GM12878 (cell line): ENCODE results near the gene C1orf35. TPM values are rescaled to one million over a fixed set of nuclear protein-coding genes. Genes with fewer than 3 reads are reported as not detected.

Experiments used
- microRNA-seq: library from miRNA; unstranded; fragments of <30 nt; microRNA quantifications from one replicate; pipeline ENCODE4, GENCODE V29; 2018
- polyA plus RNA-seq, 11 experiments: library from polyadenylated mRNA; depleted of rRNA in 4 of 11; unstranded in 6 of 11; stranded (reverse) in 5 of 11; fragments of >200 nt; fragmentation: Nextera tagmentation in 4 of 11; fragmentation: Illumina TruSeq in 1 of 11; extraction: Ambion mirVana in 4 of 11; extraction: Trizol in 1 of 11; gene quantifications; 1 replicate in 1 of 11; 2 replicates in 10 of 11; pipeline versions ENCODE4 v1.2.1 to v1.2.3, GENCODE V29; 2011 to 2016; ENCODE audit warnings: inconsistent platforms in 2 of 11, missing spikeins in 2 of 11, low read depth in 1 of 11
- small RNA-seq: library from RNA; depleted of rRNA; stranded (forward); fragments of <200 nt; gene quantifications from one replicate; pipeline ENCODE3, GENCODE V24; 2014
- total RNA-seq, 4 experiments: library from RNA; depleted of rRNA in 3 of 4; stranded (reverse); fragments of >200 nt in 3 of 4; fragmentation: Illumina TruSeq in 1 of 4; extraction: Trizol in 1 of 4; gene quantifications; 2 replicates each; pipeline versions ENCODE4 v1.2.1 to v1.2.3, GENCODE V29; 2013 to 2021

The C1orf35 gene
- total and polyA plus RNA-seq, 10 of the 15 experiments (the other 5 are each of a cell fraction or from before 2014, with no cell fraction given), result 2.5 to 27.0 (median 10.6) TPM

Small RNA genes within 50 kb of the gene (microRNA-seq; reads per million reads assigned to microRNA genes)
- gene MIR3620, result 0.94 reads per million

Small RNA genes within 50 kb of the gene (small RNA-seq; reads per million reads assigned to genes)
- not detected for gene AL359510.1

Other genes starting within 250 kb of the C1orf35 start
Only the 7 nearest of the 8 such genes appear.
- not detected in 2 replicates for gene WNT3A, start 96.3 kb downstream of the C1orf35 start, total RNA-seq (2014; rRNA removed)
- not detected in 2 replicates for gene WNT3A, start 96.3 kb downstream of the C1orf35 start, total RNA-seq (2014; rRNA removed; fragmentation: Illumina TruSeq; extraction: Trizol)
- gene WNT3A, start 96.3 kb downstream of the C1orf35 start, total RNA-seq (2021), result not detected in 2 replicates
- gene WNT3A, start 96.3 kb downstream of the C1orf35 start, polyA plus RNA-seq (2011; rRNA removed), result 0.10 and 0.16 TPM in 2 replicates
- not detected in 2 replicates for gene WNT3A, start 96.3 kb downstream of the C1orf35 start, polyA plus RNA-seq (2014; fragmentation: Illumina TruSeq; extraction: Trizol)
- gene WNT3A, start 96.3 kb downstream of the C1orf35 start, polyA plus RNA-seq (2014; fragmentation: Nextera tagmentation; extraction: Ambion mirVana), result not detected
- gene WNT3A, start 96.3 kb downstream of the C1orf35 start, polyA plus RNA-seq (2014; rRNA removed), result not detected in 2 replicates
- not detected for gene WNT3A, start 96.3 kb downstream of the C1orf35 start, polyA plus RNA-seq (2016; fragmentation: Nextera tagmentation; extraction: Ambion mirVana)
- gene ARF1, start 20.6 kb downstream of the C1orf35 start, total RNA-seq (2014; rRNA removed), result 226 and 267 TPM in 2 replicates
- gene ARF1, start 20.6 kb downstream of the C1orf35 start, total RNA-seq (2014; rRNA removed; fragmentation: Illumina TruSeq; extraction: Trizol), result 113 and 131 TPM in 2 replicates
- gene ARF1, start 20.6 kb downstream of the C1orf35 start, total RNA-seq (2021), result 296 and 300 TPM in 2 replicates
- 178 and 316 TPM in 2 replicates for gene ARF1, start 20.6 kb downstream of the C1orf35 start, polyA plus RNA-seq (2011; rRNA removed)
- gene ARF1, start 20.6 kb downstream of the C1orf35 start, polyA plus RNA-seq (2014; fragmentation: Illumina TruSeq; extraction: Trizol), result 97.0 and 247 TPM in 2 replicates
- 10 to 100 TPM; 48.4 to 97.3 TPM for gene ARF1, start 20.6 kb downstream of the C1orf35 start, polyA plus RNA-seq (2014; fragmentation: Nextera tagmentation; extraction: Ambion mirVana)
- 352 and 369 TPM in 2 replicates for gene ARF1, start 20.6 kb downstream of the C1orf35 start, polyA plus RNA-seq (2014; rRNA removed)
- gene ARF1, start 20.6 kb downstream of the C1orf35 start, polyA plus RNA-seq (2016; fragmentation: Nextera tagmentation; extraction: Ambion mirVana), result 100 to 1,000 TPM; 481 to 508 TPM
- gene MRPL55, start 6.0 kb upstream of the C1orf35 start, total RNA-seq (2014; rRNA removed), result 81.9 and 93.4 TPM in 2 replicates
- 25.5 and 35.1 TPM in 2 replicates for gene MRPL55, start 6.0 kb upstream of the C1orf35 start, total RNA-seq (2014; rRNA removed; fragmentation: Illumina TruSeq; extraction: Trizol)
- gene MRPL55, start 6.0 kb upstream of the C1orf35 start, total RNA-seq (2021), result 47.6 and 54.9 TPM in 2 replicates
- gene MRPL55, start 6.0 kb upstream of the C1orf35 start, polyA plus RNA-seq (2011; rRNA removed), result 17.0 and 39.3 TPM in 2 replicates
- 8.8 and 42.1 TPM in 2 replicates for gene MRPL55, start 6.0 kb upstream of the C1orf35 start, polyA plus RNA-seq (2014; fragmentation: Illumina TruSeq; extraction: Trizol)
- gene MRPL55, start 6.0 kb upstream of the C1orf35 start, polyA plus RNA-seq (2014; fragmentation: Nextera tagmentation; extraction: Ambion mirVana), result 10 to 100 TPM; 15.1 to 56.7 TPM
- 91.0 and 96.3 TPM in 2 replicates for gene MRPL55, start 6.0 kb upstream of the C1orf35 start, polyA plus RNA-seq (2014; rRNA removed)
- 100 to 1,000 TPM; 129 to 143 TPM for gene MRPL55, start 6.0 kb upstream of the C1orf35 start, polyA plus RNA-seq (2016; fragmentation: Nextera tagmentation; extraction: Ambion mirVana)
- 214 and 235 TPM in 2 replicates for gene GUK1, start 37.0 kb upstream of the C1orf35 start, total RNA-seq (2014; rRNA removed)
- 82.0 and 98.3 TPM in 2 replicates for gene GUK1, start 37.0 kb upstream of the C1orf35 start, total RNA-seq (2014; rRNA removed; fragmentation: Illumina TruSeq; extraction: Trizol)
- gene GUK1, start 37.0 kb upstream of the C1orf35 start, total RNA-seq (2021), result 183 and 195 TPM in 2 replicates
- 107 and 224 TPM in 2 replicates for gene GUK1, start 37.0 kb upstream of the C1orf35 start, polyA plus RNA-seq (2011; rRNA removed)
- 4.2 and 28.9 TPM in 2 replicates for gene GUK1, start 37.0 kb upstream of the C1orf35 start, polyA plus RNA-seq (2014; fragmentation: Illumina TruSeq; extraction: Trizol)
- gene GUK1, start 37.0 kb upstream of the C1orf35 start, polyA plus RNA-seq (2014; fragmentation: Nextera tagmentation; extraction: Ambion mirVana), result 10 to 100 TPM in 1 of 2 experiments, 1 to 10 TPM in 1; 6.3 to 39.2 TPM
- 227 and 264 TPM in 2 replicates for gene GUK1, start 37.0 kb upstream of the C1orf35 start, polyA plus RNA-seq (2014; rRNA removed)
- 100 to 1,000 TPM; 349 to 357 TPM for gene GUK1, start 37.0 kb upstream of the C1orf35 start, polyA plus RNA-seq (2016; fragmentation: Nextera tagmentation; extraction: Ambion mirVana)
- 0.06 and 0.11 TPM in 2 replicates for gene GJC2, start 46.6 kb upstream of the C1orf35 start, total RNA-seq (2014; rRNA removed)
- gene GJC2, start 46.6 kb upstream of the C1orf35 start, total RNA-seq (2014; rRNA removed; fragmentation: Illumina TruSeq; extraction: Trizol), result 0.09 TPM in 2 replicates
- 0.44 TPM in 1 of 2 replicates, not detected in the other for gene GJC2, start 46.6 kb upstream of the C1orf35 start, total RNA-seq (2021)
- 0.03 and 0.04 TPM in 2 replicates for gene GJC2, start 46.6 kb upstream of the C1orf35 start, polyA plus RNA-seq (2011; rRNA removed)
- gene GJC2, start 46.6 kb upstream of the C1orf35 start, polyA plus RNA-seq (2014; fragmentation: Illumina TruSeq; extraction: Trizol), result 0.04 TPM in 1 of 2 replicates, not detected in the other
- not detected for gene GJC2, start 46.6 kb upstream of the C1orf35 start, polyA plus RNA-seq (2014; fragmentation: Nextera tagmentation; extraction: Ambion mirVana)
- gene GJC2, start 46.6 kb upstream of the C1orf35 start, polyA plus RNA-seq (2014; rRNA removed), result 0.26 and 0.32 TPM in 2 replicates
- gene GJC2, start 46.6 kb upstream of the C1orf35 start, polyA plus RNA-seq (2016; fragmentation: Nextera tagmentation; extraction: Ambion mirVana), result not detected
- 6.0 and 6.9 TPM in 2 replicates for gene IBA57, start 62.5 kb upstream of the C1orf35 start, total RNA-seq (2014; rRNA removed)
- gene IBA57, start 62.5 kb upstream of the C1orf35 start, total RNA-seq (2014; rRNA removed; fragmentation: Illumina TruSeq; extraction: Trizol), result 1.3 and 1.5 TPM in 2 replicates
- 6.9 and 8.5 TPM in 2 replicates for gene IBA57, start 62.5 kb upstream of the C1orf35 start, total RNA-seq (2021)
- 1.4 and 2.9 TPM in 2 replicates for gene IBA57, start 62.5 kb upstream of the C1orf35 start, polyA plus RNA-seq (2011; rRNA removed)
- gene IBA57, start 62.5 kb upstream of the C1orf35 start, polyA plus RNA-seq (2014; fragmentation: Illumina TruSeq; extraction: Trizol), result 1.2 and 1.3 TPM in 2 replicates
- under 1 TPM; 0.51 to 0.60 TPM for gene IBA57, start 62.5 kb upstream of the C1orf35 start, polyA plus RNA-seq (2014; fragmentation: Nextera tagmentation; extraction: Ambion mirVana)
- 4.6 and 6.7 TPM in 2 replicates for gene IBA57, start 62.5 kb upstream of the C1orf35 start, polyA plus RNA-seq (2014; rRNA removed)
- gene IBA57, start 62.5 kb upstream of the C1orf35 start, polyA plus RNA-seq (2016; fragmentation: Nextera tagmentation; extraction: Ambion mirVana), result 1 to 10 TPM; 6.0 to 8.6 TPM
- 0.11 and 0.34 TPM in 2 replicates for gene OBSCN, start 104.7 kb upstream of the C1orf35 start, total RNA-seq (2014; rRNA removed)
- gene OBSCN, start 104.7 kb upstream of the C1orf35 start, total RNA-seq (2014; rRNA removed; fragmentation: Illumina TruSeq; extraction: Trizol), result 0.04 and 0.05 TPM in 2 replicates
- gene OBSCN, start 104.7 kb upstream of the C1orf35 start, total RNA-seq (2021), result 0.11 and 0.36 TPM in 2 replicates
- 0.07 and 0.18 TPM in 2 replicates for gene OBSCN, start 104.7 kb upstream of the C1orf35 start, polyA plus RNA-seq (2011; rRNA removed)
- 0.03 TPM in 1 of 2 replicates, not detected in the other for gene OBSCN, start 104.7 kb upstream of the C1orf35 start, polyA plus RNA-seq (2014; fragmentation: Illumina TruSeq; extraction: Trizol)
- not detected for gene OBSCN, start 104.7 kb upstream of the C1orf35 start, polyA plus RNA-seq (2014; fragmentation: Nextera tagmentation; extraction: Ambion mirVana)
- gene OBSCN, start 104.7 kb upstream of the C1orf35 start, polyA plus RNA-seq (2014; rRNA removed), result 0.01 and 0.30 TPM in 2 replicates
- gene OBSCN, start 104.7 kb upstream of the C1orf35 start, polyA plus RNA-seq (2016; fragmentation: Nextera tagmentation; extraction: Ambion mirVana), result under 1 TPM; 0.06 to 0.09 TPM